ENCODE measurements around the gene CEACAM19.

The CEACAM19 gene

DNA sequence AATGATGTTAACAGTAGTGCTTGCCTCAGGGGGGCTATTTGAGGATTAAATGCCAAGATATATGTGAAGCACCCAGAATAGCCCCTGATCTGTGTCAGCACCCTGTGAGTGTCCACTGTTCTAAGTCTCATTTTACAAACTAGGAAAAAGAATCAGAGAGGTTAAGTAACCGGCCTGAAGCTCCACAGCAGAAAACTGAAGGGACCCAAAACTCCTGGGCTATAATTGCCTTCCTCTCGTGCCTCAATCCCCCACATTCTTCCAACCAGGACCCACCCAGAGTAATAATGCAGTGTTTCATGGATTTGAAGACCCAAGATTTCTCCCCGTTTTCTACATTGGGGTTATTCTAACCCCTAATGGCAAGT lies 25.2 kb upstream of the CEACAM19 start:
- no peak for ATAC-seq
- TF ChIP-seq ARNTL (CRISPR knock-in tag; IDR thresholded peaks at IDR 0.05; ENCODE audit: borderline replicate concordance, low read depth), result no peak
- no peak for TF ChIP-seq CREB5 (CRISPR knock-in tag; IDR thresholded peaks at IDR 0.05; ENCODE audit: low read depth)
- TF ChIP-seq ZNF70 (CRISPR knock-in tag; IDR thresholded peaks at IDR 0.05), result no peak
- TF ChIP-seq GLIS3 (CRISPR knock-in tag; IDR thresholded peaks at IDR 0.05), result no peak
- TF ChIP-seq ZC3H10 (CRISPR knock-in tag; IDR thresholded peaks at IDR 0.05), result no peak
- no peak for TF ChIP-seq ZNF565 (CRISPR knock-in tag; conservative IDR thresholded peaks at IDR 0.05; ENCODE audit: low read depth)
- TF ChIP-seq TCF4 (CRISPR knock-in tag; IDR thresholded peaks at IDR 0.05; ENCODE audit: borderline replicate concordance), result no peak

DNA sequence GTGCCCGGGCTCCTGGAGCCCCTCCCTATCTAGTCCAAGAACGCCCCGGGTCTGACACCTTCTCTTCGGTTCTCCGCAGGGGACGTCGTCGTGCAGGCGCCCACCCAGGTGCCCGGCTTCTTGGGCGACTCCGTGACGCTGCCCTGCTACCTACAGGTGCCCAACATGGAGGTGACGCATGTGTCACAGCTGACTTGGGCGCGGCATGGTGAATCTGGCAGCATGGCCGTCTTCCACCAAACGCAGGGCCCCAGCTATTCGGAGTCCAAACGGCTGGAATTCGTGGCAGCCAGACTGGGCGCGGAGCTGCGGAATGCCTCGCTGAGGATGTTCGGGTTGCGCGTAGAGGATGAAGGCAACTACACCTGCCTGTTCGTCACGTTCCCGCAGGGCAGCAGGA lies 24.1 kb upstream of the CEACAM19 start:
- TF ChIP-seq GLIS3 (CRISPR knock-in tag; IDR thresholded peaks at IDR 0.05) (no peak), CSDC2 (CRISPR knock-in tag; IDR thresholded peaks at IDR 0.05) (no peak), BACH2 (CRISPR knock-in tag; IDR thresholded peaks at IDR 0.05; ENCODE audit: borderline replicate concordance) (no peak), RARB (CRISPR knock-in tag; IDR thresholded peaks at IDR 0.05) (no peak)
- ATAC-seq, result no peak

GRCh38 chr19:44648631-44649251 lies 22.5 kb upstream of the CEACAM19 start:
- ATAC-seq, result no peak
- no peak for TF ChIP-seq BACH2 (CRISPR knock-in tag; IDR thresholded peaks at IDR 0.05; ENCODE audit: borderline replicate concordance)
- no peak for TF ChIP-seq ESRRG (CRISPR knock-in tag; IDR thresholded peaks at IDR 0.05)
- no peak for TF ChIP-seq ZFP3 (CRISPR knock-in tag; IDR thresholded peaks at IDR 0.05)
- no peak for TF ChIP-seq POU6F1 (CRISPR knock-in tag; IDR thresholded peaks at IDR 0.05; ENCODE audit: borderline replicate concordance, low read depth)
- TF ChIP-seq ZNF8 (CRISPR knock-in tag; IDR thresholded peaks at IDR 0.05), result no peak
- no peak for TF ChIP-seq ZNF70 (CRISPR knock-in tag; IDR thresholded peaks at IDR 0.05)
- TF ChIP-seq PPARA (CRISPR knock-in tag; IDR thresholded peaks at IDR 0.05; ENCODE audit: borderline replicate concordance), result no peak
- TF ChIP-seq ISL1 (CRISPR knock-in tag; IDR thresholded peaks at IDR 0.05), result no peak
- TF ChIP-seq, protein P1, sequence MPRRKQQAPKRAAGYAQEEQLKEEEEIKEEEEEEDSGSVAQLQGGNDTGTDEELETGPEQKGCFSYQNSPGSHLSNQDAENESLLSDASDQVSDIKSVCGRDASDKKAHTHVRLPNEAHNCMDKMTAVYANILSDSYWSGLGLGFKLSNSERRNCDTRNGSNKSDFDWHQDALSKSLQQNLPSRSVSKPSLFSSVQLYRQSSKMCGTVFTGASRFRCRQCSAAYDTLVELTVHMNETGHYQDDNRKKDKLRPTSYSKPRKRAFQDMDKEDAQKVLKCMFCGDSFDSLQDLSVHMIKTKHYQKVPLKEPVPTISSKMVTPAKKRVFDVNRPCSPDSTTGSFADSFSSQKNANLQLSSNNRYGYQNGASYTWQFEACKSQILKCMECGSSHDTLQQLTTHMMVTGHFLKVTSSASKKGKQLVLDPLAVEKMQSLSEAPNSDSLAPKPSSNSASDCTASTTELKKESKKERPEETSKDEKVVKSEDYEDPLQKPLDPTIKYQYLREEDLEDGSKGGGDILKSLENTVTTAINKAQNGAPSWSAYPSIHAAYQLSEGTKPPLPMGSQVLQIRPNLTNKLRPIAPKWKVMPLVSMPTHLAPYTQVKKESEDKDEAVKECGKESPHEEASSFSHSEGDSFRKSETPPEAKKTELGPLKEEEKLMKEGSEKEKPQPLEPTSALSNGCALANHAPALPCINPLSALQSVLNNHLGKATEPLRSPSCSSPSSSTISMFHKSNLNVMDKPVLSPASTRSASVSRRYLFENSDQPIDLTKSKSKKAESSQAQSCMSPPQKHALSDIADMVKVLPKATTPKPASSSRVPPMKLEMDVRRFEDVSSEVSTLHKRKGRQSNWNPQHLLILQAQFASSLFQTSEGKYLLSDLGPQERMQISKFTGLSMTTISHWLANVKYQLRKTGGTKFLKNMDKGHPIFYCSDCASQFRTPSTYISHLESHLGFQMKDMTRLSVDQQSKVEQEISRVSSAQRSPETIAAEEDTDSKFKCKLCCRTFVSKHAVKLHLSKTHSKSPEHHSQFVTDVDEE (CRISPR knock-in tag; IDR thresholded peaks at IDR 0.05), result no peak
- TF ChIP-seq TCF4 (CRISPR knock-in tag; IDR thresholded peaks at IDR 0.05; ENCODE audit: borderline replicate concordance), result no peak
- no peak for TF ChIP-seq ARNTL (CRISPR knock-in tag; IDR thresholded peaks at IDR 0.05; ENCODE audit: borderline replicate concordance, low read depth)
- no peak for TF ChIP-seq CSRNP3 (CRISPR knock-in tag; IDR thresholded peaks at IDR 0.05)
- no peak for TF ChIP-seq ZFP30 (CRISPR knock-in tag; IDR thresholded peaks at IDR 0.05)
- no peak for TF ChIP-seq RARB (CRISPR knock-in tag; IDR thresholded peaks at IDR 0.05)
- no peak for TF ChIP-seq OSR1 (CRISPR knock-in tag; IDR thresholded peaks at IDR 0.05)
- TF ChIP-seq CREB5 (CRISPR knock-in tag; IDR thresholded peaks at IDR 0.05; ENCODE audit: low read depth), result no peak
- no peak for TF ChIP-seq ZNF565 (CRISPR knock-in tag; conservative IDR thresholded peaks at IDR 0.05; ENCODE audit: low read depth)
- TF ChIP-seq CSDC2 (CRISPR knock-in tag; IDR thresholded peaks at IDR 0.05), result no peak
- no peak for TF ChIP-seq ZC3H10 (CRISPR knock-in tag; IDR thresholded peaks at IDR 0.05)
- TF ChIP-seq SNAI2 (CRISPR knock-in tag; IDR thresholded peaks at IDR 0.05), result no peak
